ENCODE results near the gene SND1. TPM values are rescaled to one million over a fixed set of nuclear protein-coding genes. Genes with fewer than 3 reads are reported as not detected.

The SND1 gene
- total RNA-seq, 1 donor = 202 TPM

DNA sequence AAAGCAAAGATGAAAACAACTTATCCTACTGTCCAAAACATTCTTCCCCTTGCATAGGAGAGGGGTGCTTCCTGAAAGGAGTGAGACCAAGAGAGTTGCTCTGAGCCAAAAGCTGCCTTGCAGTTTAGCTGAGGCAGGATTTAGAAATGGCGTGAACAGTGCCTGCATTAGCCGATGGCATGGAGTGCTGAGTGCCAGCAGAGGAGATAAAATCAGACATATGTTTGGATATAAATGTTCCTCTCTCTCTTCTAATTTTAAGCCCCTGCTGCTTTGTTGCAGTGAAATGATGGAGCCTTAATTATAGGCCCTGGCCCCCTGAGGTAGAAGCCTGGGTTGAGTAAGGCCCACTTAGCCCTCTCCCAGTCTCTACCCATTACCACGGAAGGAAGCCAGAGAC lies 372.2 kb downstream of the SND1 start:
- H3K4me3 ChIP-seq (ENCODE audit: low read depth, low read length) = no peak overlapping the region
- TF ChIP-seq, protein P1, sequence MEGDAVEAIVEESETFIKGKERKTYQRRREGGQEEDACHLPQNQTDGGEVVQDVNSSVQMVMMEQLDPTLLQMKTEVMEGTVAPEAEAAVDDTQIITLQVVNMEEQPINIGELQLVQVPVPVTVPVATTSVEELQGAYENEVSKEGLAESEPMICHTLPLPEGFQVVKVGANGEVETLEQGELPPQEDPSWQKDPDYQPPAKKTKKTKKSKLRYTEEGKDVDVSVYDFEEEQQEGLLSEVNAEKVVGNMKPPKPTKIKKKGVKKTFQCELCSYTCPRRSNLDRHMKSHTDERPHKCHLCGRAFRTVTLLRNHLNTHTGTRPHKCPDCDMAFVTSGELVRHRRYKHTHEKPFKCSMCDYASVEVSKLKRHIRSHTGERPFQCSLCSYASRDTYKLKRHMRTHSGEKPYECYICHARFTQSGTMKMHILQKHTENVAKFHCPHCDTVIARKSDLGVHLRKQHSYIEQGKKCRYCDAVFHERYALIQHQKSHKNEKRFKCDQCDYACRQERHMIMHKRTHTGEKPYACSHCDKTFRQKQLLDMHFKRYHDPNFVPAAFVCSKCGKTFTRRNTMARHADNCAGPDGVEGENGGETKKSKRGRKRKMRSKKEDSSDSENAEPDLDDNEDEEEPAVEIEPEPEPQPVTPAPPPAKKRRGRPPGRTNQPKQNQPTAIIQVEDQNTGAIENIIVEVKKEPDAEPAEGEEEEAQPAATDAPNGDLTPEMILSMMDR (IDR thresholded peaks at IDR 0.05; ENCODE audit: insufficient read depth, low read length) = no peak

DNA sequence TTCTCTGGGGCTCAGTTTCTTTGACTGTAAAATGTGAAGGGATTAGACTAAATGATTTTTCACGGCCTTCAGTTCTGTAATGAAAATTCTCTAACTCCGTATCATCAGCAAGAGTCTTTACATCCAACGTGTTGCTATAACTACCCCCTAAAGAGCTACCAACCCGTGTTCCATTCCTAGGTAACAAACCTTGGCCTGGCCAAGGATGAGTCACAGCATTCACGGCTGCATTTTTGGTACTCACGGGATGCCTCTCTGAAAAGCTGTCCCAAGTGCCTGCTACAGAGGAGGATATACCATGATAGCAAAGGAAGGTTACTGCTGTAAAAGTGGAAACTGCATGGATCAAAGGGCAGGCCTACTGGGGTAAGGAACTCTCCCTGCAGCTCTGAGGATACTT lies 373.4 kb downstream of the SND1 start:
- TF ChIP-seq, protein P1 (IDR thresholded peaks at IDR 0.05; ENCODE audit: insufficient read depth, low read length) = no peak
- DNase-seq (ENCODE audit: low read depth) = peak; percentile 10
- no peak overlapping the region for H3K4me3 ChIP-seq (ENCODE audit: low read depth, low read length)

More for the DNA sequence above, 372.2 kb downstream of the SND1 start:
- no peak for DNase-seq (ENCODE audit: low read depth)

DNA sequence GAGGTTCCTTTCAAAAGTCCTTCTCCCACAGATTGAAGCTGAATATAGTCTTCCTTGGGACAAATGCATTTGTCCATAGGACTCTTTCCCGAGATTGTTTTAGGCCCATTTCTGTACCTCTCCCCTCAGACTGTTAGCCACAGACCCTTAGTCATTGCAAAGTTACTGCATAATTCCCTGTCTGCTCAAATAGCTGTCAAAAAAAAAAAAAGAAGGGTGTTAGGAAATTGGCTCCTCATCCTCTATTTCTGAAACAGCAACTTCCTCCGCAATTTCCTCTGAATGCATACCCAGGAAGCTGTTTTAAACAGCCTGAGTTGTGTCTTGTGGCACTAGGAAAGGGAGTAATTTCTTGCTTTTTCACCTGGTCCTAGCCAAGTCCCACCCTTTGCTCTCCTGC lies 373.8 kb downstream of the SND1 start:
- H3K4me3 ChIP-seq (ENCODE audit: low read depth, low read length) = no peak overlapping the region
- TF ChIP-seq, protein P1 (IDR thresholded peaks at IDR 0.05; ENCODE audit: insufficient read depth, low read length) = no peak
- DNase-seq (ENCODE audit: low read depth) = no peak

DNA sequence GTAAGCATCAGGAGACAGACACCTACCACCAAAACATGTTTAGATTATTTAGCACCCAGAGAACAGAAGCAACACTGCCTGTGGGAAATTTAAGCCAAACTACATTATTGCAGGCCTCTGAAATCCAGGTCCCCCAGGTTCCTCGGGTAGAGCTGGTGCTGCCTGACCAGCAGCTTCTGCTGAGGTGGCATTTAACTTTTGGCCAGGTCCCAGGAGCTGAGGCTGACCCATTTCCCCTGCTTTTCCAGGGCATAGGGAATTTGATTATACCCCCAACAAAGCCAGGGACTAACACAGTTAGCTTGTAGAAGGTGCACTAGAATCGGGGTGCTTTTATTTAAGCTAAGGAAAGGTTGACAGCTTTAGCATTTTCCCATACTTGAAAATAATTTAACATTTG lies 374.6 kb downstream of the SND1 start:
- TF ChIP-seq, protein P1 (IDR thresholded peaks at IDR 0.05; ENCODE audit: insufficient read depth, low read length) = no peak
- H3K4me3 ChIP-seq (ENCODE audit: low read depth, low read length) = no peak overlapping the region
- DNase-seq (ENCODE audit: low read depth) = no peak

DNA sequence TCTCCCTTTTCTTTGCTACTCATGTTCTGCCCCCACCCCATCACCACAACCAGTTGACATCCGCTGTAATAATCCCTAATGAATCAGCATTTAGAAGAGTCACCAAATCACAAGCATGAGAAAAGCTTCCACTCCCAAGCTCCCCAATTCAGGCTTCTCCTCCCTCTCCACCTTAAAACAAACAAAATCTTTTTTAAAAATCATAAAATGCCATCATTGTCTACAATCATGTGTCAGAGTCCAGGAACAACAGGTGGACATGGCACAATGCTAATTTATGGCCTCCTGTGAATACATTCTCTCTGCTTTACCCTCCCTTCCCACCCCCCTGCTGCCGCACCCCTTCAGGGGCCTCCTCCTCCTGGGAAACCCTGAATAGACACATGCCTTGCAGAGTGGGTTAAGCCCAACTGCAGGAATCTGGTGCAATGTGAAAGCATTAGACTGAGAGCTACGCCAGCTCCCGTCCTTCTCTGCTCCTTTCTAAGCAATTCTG lies 375.5 kb downstream of the SND1 start:
- no peak overlapping the region for H3K4me3 ChIP-seq (ENCODE audit: low read depth, low read length)
- TF ChIP-seq, protein P1 (IDR thresholded peaks at IDR 0.05; ENCODE audit: insufficient read depth, low read length) = no peak
- no peak for DNase-seq (ENCODE audit: low read depth)

DNA sequence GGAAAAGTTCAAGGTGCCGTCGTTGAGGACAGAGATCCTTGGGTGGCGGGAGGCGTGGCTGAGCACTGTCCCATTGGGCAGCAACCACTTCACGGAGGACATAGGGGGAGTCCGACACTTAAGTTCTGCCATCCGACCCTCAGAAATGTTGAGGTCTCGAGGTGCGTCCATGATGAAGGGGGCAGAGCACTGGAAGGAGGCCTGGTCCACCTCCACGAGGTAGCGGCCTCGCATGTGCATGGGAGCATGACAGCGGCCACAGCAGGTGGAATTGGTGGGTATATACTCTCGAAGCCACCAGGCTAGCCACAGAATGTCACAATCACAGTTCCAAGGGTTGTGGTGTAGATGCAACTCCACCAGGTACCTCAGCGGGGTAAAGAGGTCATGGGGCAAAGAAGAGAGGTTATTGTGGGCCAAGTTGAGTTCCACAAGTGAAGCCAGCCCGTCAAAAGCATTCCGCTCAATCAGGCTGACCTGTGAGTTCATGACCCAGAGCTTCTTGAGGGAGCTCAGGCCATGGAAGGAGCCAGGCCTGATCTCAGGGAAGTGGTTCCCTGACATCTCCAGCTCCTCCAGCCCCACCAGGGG lies 377.5 kb downstream of the SND1 start:
- no peak overlapping the region for H3K4me3 ChIP-seq (ENCODE audit: low read depth, low read length)
- DNase-seq (ENCODE audit: low read depth) = no peak
- TF ChIP-seq, protein P1 (IDR thresholded peaks at IDR 0.05; ENCODE audit: insufficient read depth, low read length) = no peak

DNA sequence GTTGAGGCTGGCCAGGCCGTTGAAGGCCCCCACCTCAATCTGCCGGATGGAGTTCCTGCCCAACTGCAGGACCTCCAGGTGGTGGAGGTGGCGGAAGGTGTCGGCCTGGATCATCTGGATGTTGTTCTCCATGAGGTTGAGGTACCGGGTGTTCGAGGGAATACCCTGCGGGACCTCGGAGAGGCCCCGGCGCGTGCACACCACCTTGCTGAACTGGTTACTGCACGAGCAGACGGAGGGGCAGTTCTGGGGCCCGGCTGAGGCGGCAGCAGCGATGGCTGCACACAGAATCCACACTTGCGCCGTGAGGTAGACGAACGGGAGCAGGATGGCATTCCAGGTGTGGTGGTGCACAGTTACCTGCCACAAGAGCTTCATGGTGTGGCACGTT lies 378.3 kb downstream of the SND1 start:
- no peak overlapping the region for H3K4me3 ChIP-seq (ENCODE audit: low read depth, low read length)
- DNase-seq (ENCODE audit: low read depth) = no peak
- TF ChIP-seq, protein P1 (IDR thresholded peaks at IDR 0.05; ENCODE audit: insufficient read depth, low read length) = no peak
